Endothelial cell of umbilical vein (primary cell): ENCODE data around the gene EDEM2. TPM values are rescaled to one million over a fixed set of nuclear protein-coding genes. Genes with fewer than 3 reads are reported as not detected.
"Not testable (repeated sequence)": the region's sequence is repeated elsewhere in the genome, so short reads cannot be mapped to it uniquely, and the experiment has no call there.

Source experiments
- BruUV-seq: library from RNA; stranded (reverse); fragments of 400-500 nt; replicated peaks from 2 replicates; lab custom pipeline; 2021; lab: Mats Ljungman, UMichigan
- CTCF ChIA-PET: fragments of 300-600, 350-600 bp; sonication (Branson Sonifier 250); formaldehyde crosslinking; loops from one replicate; lab custom pipeline; 2021; ENCODE audit warnings: antibody characterized with exemption, inconsistent platforms; lab: Charles Lee
- POLR2A ChIA-PET: fragments of 300-600, 350-600 bp; sonication (Branson Sonifier 250); formaldehyde crosslinking; loops from one replicate; lab custom pipeline; 2021; ENCODE audit warnings: antibody characterized with exemption, inconsistent platforms; lab: Charles Lee
- DNase-seq: peaks from one replicate; pipeline ENCODE4 v3.0.0-alpha.2; 2011; ENCODE audit warnings: low read depth, low spot score
- FAIRE-seq: peaks from 2 replicates; lab custom pipeline; 2011; peaks lifted over from hg19 to GRCh38; lab: Jason Lieb, UNC
- H2AFZ ChIP-seq: 2 replicates; pipeline ENCODE4 v1.6.0; 2012; ENCODE audit warnings: low read depth, low read length, control low read depth, inconsistent platforms
- H3K27ac ChIP-seq: 2 replicates; pipeline ENCODE4 v1.5.1; 2011; ENCODE audit warnings: low read depth, mild to moderate bottlenecking, control low read depth, low read length, moderate library complexity; ENCODE audit not compliant: insufficient read depth
- H3K27me3 ChIP-seq, 2 experiments: 2 replicates each; pipeline versions ENCODE4 v1.6.0 to v1.6.1; 2011; ENCODE audit warnings: low read length in 2 of 2, mixed read lengths in 1 of 2; ENCODE audit not compliant: control insufficient read depth in 2 of 2, insufficient read depth in 2 of 2
- H3K36me3 ChIP-seq, 2 experiments: 2 replicates in 1 of 2; 3 replicates in 1 of 2; pipeline ENCODE4 v1.5.1; 2011; ENCODE audit warnings: low read length in 2 of 2, mild to moderate bottlenecking in 1 of 2, moderate library complexity in 1 of 2; ENCODE audit not compliant: control insufficient read depth in 2 of 2, insufficient read depth in 2 of 2; ENCODE audit errors: extremely low read depth in 1 of 2
- H3K4me1 ChIP-seq: 3 replicates; pipeline ENCODE4 v1.5.1; 2011; ENCODE audit warnings: mild to moderate bottlenecking, low read length; ENCODE audit not compliant: control insufficient read depth, insufficient read depth; ENCODE audit errors: extremely low read depth
- H3K4me2 ChIP-seq: 2 replicates; pipeline ENCODE4 v1.6.1; 2011; ENCODE audit warnings: low read length, control low read depth, mixed read lengths; ENCODE audit not compliant: insufficient read depth
- H3K4me3 ChIP-seq, 3 experiments: fragments of 200-600 bp in 1 of 3; sonication (generic), shearing (Covaris generic) in 1 of 3; replicated peaks in 1 of 3; 2 replicates each; pipeline ENCODE4 v1.5.1; 2011 to 2016; ENCODE audit warnings: control low read depth in 3 of 3, low read length in 3 of 3, mild to moderate bottlenecking in 2 of 3, inconsistent platforms in 1 of 3, low read depth in 1 of 3, moderate library complexity in 1 of 3; ENCODE audit not compliant: insufficient read depth in 1 of 3
- H3K79me2 ChIP-seq: 2 replicates; pipeline ENCODE4 v1.6.0; 2012; ENCODE audit warnings: low read length, inconsistent platforms; ENCODE audit not compliant: control insufficient read depth, insufficient read depth
- H3K9ac ChIP-seq: replicated peaks from 2 replicates; pipeline ENCODE3; 2011; ENCODE audit warnings: low read length, control low read depth; ENCODE audit not compliant: insufficient read depth; ENCODE audit errors: extremely low read depth
- H3K9me1 ChIP-seq: replicated peaks from 3 replicates; pipeline ENCODE4 v1.6.0; 2011; ENCODE audit warnings: mild to moderate bottlenecking, low read length; ENCODE audit not compliant: control insufficient read depth, insufficient read depth; ENCODE audit errors: extremely low read depth
- H3K9me3 ChIP-seq: replicated peaks from 2 replicates; pipeline ENCODE4 v1.5.1; 2012; ENCODE audit warnings: low read length, inconsistent platforms; ENCODE audit not compliant: control insufficient read depth, insufficient read depth
- H4K20me1 ChIP-seq: replicated peaks from 2 replicates; pipeline ENCODE3; 2011; ENCODE audit warnings: mild to moderate bottlenecking, low read length; ENCODE audit not compliant: control insufficient read depth, insufficient read depth; ENCODE audit errors: extremely low read depth
- GATA2 ChIP-seq: IDR thresholded peaks from 2 replicates; pipeline ENCODE4 v1.7.0; 2011; ENCODE audit warnings: low read depth, mild to moderate bottlenecking, moderate library complexity, mixed read lengths, low read length; ENCODE audit not compliant: insufficient read length, insufficient read depth
- JUN ChIP-seq: IDR thresholded peaks from 2 replicates; pipeline ENCODE4 v1.6.1; 2011; ENCODE audit warnings: borderline replicate concordance, low read depth; ENCODE audit not compliant: insufficient read length, insufficient read depth
- MYC ChIP-seq: IDR thresholded peaks from one replicate; pipeline ENCODE4 v1.6.1; 2011; ENCODE audit warnings: mild to moderate bottlenecking, low read depth, low read length
- POLR2AphosphoS5 ChIP-seq: IDR thresholded peaks from 2 replicates; pipeline ENCODE4 v1.6.1; 2012; ENCODE audit warnings: low read depth, mild to moderate bottlenecking, control low read depth, low read length, moderate library complexity; ENCODE audit not compliant: insufficient read depth
- dilution Hi-C: fragments of 300-500 bp; cut with MboI; formaldehyde crosslinking; loops from one replicate; pipeline ENCODE4 v1.15.0; 2019; ENCODE audit warnings: low sequenced_read_pairs; ENCODE audit not compliant: extremely low pct_ligation_motif_present
- intact Hi-C: fragments of 100-400 bp; cut with micrococcal nuclease; formaldehyde crosslinking; loops from one replicate; pipeline ENCODE4 v1.10.0; 2022
- polyA plus RNA-seq, 4 experiments: library from polyadenylated mRNA; depleted of rRNA in 3 of 4; stranded (reverse) in 3 of 4; unstranded in 1 of 4; fragments of >200 nt; gene quantifications; 2 replicates each; pipeline versions ENCODE4 v1.2.1 to v1.2.3, GENCODE V29; 2011 to 2012; ENCODE audit warnings: missing spikeins in 1 of 4
- total RNA-seq: library from RNA; stranded (reverse); gene quantifications from 2 replicates; pipeline ENCODE4 v1.2.3, GENCODE V29; 2021
- TF ChIP-seq, protein P1 (sequence below): IDR thresholded peaks from 2 replicates; pipeline ENCODE4 v1.6.1; 2011; ENCODE audit not compliant: insufficient read depth, insufficient read length
- TF ChIP-seq, protein P2 (sequence below), 2 donors: IDR thresholded peaks; 1 replicate in 1 of 2; 2 replicates in 1 of 2; pipeline ENCODE4 v1.5.1; 2011; ENCODE audit warnings: low read length in 2 of 2, mild to moderate bottlenecking in 2 of 2, moderate library complexity in 2 of 2, control low read depth in 1 of 2, inconsistent platforms in 1 of 2, low read depth in 1 of 2; ENCODE audit not compliant: insufficient read depth in 1 of 2; ENCODE audit errors: extremely low read depth in 1 of 2

The EDEM2 gene
- total and polyA plus RNA-seq, 2 donors (not counting 3 experiments of a cell fraction or from before 2014, with no cell fraction given), result 29.1 to 39.5 TPM

DNA sequence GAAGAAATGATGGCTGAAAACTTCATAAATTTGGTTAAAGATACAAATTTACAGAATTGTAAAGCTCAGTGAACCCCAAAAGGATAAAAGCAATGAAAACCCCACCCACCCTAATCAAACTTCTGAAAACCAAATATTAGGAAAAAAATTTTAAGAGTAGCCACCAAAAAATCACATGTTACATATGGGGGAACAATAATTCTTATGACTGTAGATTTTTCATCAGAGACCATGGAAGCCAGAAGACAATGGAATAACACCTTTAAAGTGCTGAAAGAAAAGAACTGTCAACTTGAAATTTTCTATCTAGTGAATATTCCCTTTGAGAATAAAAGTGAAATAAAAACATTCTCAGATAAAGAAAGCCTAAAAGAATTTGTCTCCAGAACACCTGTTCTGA lies 49.2 kb upstream of the EDEM2 start:
- Histone ChIP-seq H3K9ac (no peak overlapping the region), H3K9me3 (peaks cover 2% of the 10 kb centered on the region), H3K27ac (no peak overlapping the region), H3K36me3 (no peaks in the 10 kb centered on the region), H3K9me1 (no peaks in the 10 kb centered on the region), H3K79me2 (no peaks in the 10 kb centered on the region), H3K4me3 (no peak overlapping the region), H4K20me1 (no peaks in the 10 kb centered on the region), H2AFZ (no peak overlapping the region), H3K27me3 (no peaks in the 10 kb centered on the region), H3K4me2 (no peak overlapping the region), H3K4me1 (peaks cover 6% of the 10 kb centered on the region)
- DNase-seq, result no peak
- CTCF ChIA-PET, result interaction anchor here (1.5 kb wide), 1 partner anchor 51 kb away, joined by 4 read pairs; no protein-coding TSS in a partner anchor
- TF ChIP-seq MYC (no peak), POLR2AphosphoS5 (no peak), GATA2 (no peak), JUN (no peak)
- TF ChIP-seq, protein P1, sequence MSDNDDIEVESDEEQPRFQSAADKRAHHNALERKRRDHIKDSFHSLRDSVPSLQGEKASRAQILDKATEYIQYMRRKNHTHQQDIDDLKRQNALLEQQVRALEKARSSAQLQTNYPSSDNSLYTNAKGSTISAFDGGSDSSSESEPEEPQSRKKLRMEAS, result no peak
- TF ChIP-seq, protein P2, sequence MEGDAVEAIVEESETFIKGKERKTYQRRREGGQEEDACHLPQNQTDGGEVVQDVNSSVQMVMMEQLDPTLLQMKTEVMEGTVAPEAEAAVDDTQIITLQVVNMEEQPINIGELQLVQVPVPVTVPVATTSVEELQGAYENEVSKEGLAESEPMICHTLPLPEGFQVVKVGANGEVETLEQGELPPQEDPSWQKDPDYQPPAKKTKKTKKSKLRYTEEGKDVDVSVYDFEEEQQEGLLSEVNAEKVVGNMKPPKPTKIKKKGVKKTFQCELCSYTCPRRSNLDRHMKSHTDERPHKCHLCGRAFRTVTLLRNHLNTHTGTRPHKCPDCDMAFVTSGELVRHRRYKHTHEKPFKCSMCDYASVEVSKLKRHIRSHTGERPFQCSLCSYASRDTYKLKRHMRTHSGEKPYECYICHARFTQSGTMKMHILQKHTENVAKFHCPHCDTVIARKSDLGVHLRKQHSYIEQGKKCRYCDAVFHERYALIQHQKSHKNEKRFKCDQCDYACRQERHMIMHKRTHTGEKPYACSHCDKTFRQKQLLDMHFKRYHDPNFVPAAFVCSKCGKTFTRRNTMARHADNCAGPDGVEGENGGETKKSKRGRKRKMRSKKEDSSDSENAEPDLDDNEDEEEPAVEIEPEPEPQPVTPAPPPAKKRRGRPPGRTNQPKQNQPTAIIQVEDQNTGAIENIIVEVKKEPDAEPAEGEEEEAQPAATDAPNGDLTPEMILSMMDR (IDR thresholded peaks at IDR 0.05; ENCODE audit: extremely low read depth in 1 of 2, insufficient read depth in 1 of 2, low read depth in 1 of 2, low read length in 2 of 2), result no peak
- FAIRE-seq, result no peak
- no TSS peak for BruUV-seq
- dilution Hi-C loops (no loop called here), intact Hi-C loops (no loop called here)
- POLR2A ChIA-PET, result no interaction called here

DNA sequence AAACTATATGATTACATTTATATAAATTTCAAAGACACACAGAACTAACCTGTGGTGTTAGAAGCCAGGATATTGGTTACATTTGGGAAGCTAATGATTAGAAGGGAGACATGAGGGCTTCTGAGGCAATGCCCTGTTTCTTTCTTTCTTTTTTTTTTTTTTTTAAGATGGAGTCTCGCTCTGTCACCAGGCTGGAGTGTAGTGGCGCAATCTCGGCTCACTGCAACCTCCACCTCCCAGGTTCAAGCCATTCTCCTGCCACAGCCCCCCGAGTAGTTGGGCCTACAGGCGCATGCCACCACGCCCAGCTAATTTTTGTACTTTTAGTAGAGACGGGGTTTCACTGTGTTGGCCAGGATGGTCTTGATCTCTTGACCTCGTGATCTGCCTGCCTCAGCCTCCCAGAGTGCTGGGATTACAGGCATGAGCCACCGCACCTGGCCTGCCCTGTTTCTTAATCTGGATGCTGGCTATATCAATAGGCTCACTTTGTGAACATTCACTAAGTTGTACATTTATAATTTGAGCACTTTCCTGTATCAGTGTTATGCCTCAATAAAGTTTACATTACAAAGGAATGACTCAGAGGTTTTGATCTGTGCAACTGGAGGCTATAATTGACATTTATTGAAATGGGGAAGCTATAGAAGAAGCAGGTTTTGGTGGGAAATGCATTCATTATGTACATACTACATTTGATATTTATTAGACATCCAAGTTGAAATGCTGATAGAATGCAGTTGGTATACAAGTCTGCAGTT lies 46.1 kb upstream of the EDEM2 start:
- H3K4me3 ChIP-seq, H3K27me3 ChIP-seq, H2AFZ ChIP-seq, H3K4me2 ChIP-seq, DNase-seq, H3K9me1 ChIP-seq, FAIRE-seq, H3K27ac ChIP-seq, H3K79me2 ChIP-seq, dilution Hi-C loops, H3K9me3 ChIP-seq, H4K20me1 ChIP-seq, BruUV-seq, POLR2A ChIA-PET, intact Hi-C loops, H3K36me3 ChIP-seq, H3K4me1 ChIP-seq, H3K9ac ChIP-seq: not testable (repeated sequence)
- CTCF ChIA-PET, result interaction anchor here (0.7 to 4.0 kb wide), 6 partner anchors 15 to 1942 kb away, joined by 3 to 10 read pairs (median 5); partner anchors contain the start of gene EDEM2
